Activated naive CD8-positive, alpha-beta T cell treated with anti-CD3 and anti-CD28 coated beads, Interleukin-2, amount 50 U/mL, for 16 hours (primary cell): ENCODE data around the gene FAM149A.

ENCODE experiments used
- DNase-seq: peaks from one replicate; pipeline ENCODE4 v3.0.0-alpha.2; 2020; ENCODE audit warnings: low read depth, low spot score

FAM149A gene

DNA sequence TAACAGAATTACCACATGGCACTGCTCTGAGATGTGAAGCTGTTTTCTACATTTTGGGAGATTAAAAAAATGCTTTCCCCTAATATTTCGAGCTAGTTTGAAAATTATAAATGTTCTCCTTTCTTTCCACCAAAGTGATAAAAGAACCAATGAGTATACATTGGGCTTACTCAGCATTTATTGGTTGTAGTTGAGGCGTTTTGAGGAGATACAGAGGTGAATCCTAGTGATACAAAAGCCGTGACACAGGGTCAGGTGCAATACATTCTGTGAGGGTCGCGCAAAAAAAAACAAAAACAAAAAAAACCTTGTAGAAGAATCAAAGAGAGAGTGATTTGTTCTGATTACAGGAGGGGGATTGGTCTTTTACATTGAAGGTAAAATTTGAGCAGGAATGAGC is 54.5 kb downstream of the FAM149A start:
- DNase-seq: no peak

DNA sequence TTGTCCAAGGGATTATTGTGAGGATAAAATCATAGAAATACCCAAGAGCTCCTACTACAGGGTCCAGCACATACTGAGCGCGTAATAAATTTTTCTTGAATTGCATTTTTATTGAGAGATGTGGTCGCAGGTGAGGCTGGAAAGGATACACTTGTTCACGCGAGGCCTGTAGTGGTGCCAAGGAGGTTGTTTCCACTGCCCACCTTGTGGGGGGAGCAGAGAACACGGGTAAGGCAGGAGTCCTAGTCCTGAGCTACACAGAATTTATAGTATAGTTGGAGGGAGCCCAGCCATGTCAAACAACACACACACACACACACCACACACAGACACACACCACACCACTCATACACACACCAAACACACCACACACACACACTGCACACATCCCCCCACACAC is 55.1 kb downstream of the FAM149A start:
- DNase-seq: no peak

DNA sequence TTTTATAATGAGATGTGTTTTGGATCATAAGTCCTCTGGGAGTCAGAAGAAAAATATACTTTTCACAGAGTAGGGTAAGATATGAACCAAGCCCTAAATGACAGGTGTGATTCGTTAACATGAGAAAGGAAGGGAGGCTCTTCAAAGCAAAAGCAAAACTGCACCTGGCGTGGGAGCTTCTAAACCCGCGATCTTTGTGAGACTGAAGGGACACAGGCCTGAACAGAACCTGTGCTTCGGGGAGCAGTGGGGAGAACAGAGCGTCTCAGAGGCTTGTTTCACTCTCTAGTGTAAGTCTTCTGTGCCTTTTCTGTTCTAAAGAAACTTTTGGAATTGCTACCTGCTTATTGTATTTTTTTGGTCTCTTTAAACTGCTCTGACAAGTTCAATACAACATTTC is 56.6 kb downstream of the FAM149A start:
- DNase-seq: no peak

DNA sequence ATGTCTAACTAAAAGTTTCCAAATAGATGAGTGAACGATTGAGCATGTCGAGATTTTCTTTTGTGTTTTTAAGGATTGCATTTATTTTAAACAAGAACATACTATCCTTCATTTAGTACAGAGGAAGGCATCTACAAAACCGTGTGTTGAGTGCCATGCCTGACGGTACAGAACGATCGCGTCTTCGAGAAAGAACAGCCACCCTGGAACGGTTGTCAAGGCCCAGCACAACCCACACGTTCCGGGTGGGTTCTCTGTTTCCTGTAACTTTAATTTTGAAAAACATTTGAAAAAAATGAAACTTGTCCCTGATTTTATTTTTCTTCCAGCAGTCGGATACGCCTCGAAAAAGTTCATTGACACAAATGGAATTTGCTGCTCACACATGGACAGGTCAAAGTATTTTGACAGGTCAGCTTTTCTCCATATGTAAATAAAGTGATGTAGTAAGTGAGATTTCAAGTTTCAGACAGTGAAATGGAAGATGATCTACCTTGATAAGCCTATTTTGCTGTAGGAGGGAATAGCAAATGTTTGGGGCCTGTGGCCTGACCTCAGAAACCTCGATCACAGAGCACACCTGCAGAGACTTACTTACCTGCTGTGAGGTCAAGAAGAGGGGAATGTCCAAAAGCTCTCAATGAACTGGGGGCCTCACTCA is 62.5 kb downstream of the FAM149A start:
- DNase-seq: no peak

DNA sequence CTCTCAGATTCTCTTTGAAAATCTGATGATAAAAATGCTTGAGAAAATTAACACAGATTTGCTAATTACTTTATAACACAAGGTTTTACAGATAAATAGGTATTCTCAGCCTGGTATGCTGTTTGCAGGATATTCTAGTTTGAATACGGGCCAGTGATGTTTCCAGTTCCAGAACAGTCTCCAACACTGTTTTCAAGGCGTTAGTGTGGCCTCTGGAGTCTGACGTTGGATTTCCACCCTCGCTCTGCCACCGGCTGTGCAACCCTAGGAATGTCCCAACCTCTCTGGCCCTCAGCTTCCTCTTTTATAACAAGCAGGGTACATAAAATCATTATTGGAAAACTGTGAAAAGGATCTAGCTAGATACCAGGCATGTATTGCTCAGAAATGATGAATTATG is 63.1 kb downstream of the FAM149A start:
- DNase-seq: no peak

DNA sequence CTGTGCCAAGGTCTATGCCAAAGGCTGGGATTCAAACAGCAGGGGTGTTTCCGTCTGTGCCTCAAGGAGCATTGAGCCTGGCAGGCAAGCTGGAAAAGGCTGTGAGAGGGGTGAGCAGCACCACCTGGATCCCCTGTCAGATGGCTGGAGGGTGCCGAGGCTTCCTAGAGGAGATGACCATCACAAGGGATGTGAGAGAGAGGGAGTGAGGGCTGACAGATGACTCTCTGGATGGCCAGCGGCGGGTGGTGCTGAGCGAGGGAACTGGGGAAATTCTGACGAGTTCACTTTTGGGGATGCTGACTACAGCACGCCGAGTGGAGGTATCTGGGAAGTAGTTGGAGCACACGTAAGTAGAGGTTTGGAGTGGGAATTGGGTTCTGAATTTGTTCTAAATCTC is 64.2 kb downstream of the FAM149A start:
- no peak for DNase-seq

DNA sequence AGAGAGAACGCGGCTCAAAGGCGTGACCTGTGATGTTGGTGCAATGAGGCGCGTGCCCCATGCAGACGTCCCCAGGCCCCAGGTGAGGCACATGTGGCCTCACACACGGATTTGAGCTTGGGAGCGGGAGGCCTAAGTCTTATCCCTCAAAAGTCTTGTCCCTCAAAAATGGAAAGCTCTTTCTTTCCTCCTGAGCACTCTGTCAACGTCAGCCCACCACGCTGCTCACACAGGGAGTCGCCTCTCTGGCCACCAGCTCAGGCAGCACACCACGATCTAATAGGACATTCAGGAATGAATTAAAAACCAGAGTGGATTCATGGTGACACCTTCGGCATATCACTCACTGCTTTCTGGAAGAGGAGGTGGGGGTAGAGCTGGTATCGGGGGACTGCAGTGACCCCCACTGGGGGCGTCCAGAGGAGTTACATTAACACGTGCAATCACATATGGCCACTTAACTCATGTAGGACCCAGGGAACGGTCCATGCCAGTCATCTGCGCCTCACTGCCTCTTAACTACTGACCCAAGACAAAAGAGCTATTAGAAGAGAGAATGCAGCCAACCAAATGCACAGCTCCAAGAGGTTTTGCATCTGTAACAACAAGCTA is 64.9 kb downstream of the FAM149A start:
- no peak for DNase-seq

DNA sequence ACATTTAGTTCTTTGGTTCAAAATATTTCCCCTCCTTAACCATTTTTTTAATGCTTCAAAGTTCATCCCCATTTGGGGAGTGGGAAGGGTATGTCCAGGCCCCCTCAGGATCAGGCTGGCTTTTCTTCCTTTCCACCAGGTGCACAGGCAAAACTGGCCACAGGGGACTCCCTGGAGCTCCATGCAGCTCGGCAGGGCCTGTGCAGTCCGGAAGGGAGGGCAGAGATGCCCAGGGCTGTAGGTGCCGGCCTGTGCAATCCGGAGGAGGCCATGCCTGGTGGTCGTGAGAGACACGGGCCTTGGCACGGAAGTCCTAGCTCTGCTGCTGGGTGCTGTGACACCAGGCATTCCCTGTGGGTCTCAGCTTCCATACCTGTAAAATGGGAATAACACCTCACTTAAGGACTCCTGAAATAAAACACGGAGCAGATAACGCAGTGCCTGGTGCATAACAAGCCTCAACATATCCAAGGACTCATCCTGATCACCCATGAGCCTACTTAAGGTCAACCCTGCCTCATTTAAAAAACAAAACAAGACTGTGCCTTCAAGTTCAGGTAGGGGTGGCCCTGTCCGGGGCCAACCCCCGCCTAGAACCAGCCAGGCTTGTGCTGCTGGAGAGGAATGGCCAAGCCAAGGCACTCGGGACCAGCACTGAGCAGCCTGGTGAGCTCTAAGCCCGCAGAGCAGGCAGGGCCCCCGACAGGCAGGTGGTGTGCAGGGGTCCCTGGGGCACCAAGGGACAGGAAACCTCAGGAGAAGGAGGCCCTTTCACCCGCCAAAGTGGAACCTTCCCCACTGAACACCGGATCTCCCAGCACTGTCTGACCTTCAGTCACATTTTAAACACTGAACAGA is 65.7 kb downstream of the FAM149A start:
- DNase-seq: no peak

DNA sequence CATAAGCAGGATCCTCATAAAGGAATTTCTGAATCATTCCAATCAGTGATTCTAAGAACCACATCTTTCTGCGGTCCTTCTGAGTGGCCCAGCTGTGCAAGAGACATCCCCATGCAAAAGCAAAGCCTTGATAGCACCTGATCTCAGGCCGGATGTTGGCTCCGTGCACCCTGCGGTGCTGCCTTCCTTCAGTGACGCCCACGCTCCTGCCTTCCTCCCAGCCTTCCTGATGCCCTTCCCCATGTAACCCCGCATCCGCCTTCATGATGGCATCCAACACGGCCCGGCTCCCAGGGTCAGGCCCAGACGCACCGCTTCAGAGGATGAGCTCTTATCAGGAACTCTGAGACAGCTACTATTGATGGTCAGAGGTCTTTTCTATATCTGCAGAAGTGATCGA is 66.5 kb downstream of the FAM149A start:
- DNase-seq: no peak

DNA sequence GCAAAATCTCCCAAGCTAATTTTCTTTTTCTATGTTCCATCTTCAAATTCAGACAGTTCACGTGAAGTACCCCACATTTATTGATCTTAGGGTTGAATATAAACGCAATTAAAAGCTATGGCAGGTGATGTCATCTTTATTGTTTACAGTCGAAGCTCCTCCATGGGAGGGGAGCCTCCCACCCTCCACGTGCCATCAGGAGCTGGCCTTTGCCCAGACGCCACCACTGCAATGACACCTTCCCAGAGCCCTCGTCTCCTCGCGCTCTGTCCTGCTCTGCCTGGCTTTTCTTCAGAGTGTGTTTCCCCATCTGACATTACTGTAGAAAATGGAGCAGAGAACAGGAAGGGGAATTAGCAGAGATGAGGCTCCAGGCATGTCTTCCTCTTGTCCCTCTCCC is 68.0 kb downstream of the FAM149A start:
- no peak for DNase-seq

DNA sequence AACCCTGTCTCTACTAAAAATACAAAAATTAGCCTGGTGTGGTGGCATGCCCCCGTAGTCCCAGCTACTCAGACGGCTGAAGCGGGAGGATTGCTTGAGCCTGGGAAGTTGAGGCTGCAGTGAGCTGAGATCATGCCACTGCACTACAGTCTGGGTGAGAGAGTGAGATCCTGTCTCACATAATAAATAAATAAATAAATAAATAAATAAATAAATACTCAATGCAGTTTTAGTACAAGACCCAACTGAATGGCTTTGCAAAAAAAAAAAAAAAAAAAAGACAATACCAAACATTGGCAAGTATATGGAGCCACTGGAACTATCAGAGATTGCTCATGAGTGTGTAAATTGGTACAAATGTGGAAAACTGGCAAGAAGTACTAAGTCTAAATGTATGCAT is 83.6 kb downstream of the FAM149A start:
- DNase-seq: no peak

DNA sequence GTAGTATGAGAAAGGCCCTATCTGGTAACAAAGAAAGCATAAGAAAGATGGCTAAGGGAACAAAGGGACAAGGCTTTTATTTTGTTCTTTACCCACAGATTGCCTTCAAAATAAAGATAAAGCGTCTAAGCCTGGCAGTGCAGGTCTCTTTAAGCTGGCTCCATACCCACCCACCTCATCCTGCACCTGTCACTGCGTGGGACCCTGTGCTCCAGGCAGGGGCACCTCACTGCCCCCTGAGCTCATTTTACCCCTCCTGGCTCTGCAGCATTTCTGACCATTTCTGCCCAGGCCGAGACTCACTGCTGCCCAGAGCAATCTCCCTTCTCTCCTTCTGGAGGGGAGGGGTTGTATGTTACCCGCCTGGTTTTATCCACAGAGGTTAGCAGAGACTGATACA is 85.2 kb downstream of the FAM149A start:
- no peak for DNase-seq

DNA sequence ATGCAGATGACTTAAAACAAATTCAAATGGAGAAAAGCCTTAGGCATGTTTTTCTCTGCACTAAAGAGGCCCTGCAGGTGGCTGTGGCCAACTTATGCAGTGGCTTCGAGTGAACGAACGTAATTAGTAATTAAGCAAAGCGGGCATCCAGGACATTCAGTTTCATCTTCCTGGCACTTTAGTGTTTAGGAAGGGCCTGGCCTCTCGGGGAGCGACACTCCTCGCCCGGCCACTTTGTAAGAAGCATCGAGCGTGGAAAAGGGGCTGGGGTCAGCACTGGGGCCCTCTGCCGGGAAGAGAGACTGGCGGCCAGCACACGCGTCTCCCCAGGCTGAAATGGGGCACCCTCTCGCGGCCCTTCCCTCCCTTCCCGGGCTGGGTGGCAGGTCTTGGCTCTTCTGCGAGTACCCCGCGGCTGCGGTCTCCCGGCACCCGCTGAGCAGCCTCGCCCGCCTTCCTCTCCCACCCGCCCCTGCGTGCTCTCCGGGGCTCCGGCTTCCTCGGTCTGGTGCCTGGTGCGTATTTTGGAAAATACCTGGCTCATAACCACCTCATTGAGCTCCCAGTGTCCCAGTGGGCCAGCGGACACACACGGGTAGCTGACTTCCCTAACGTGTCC is 86.2 kb downstream of the FAM149A start:
- no peak for DNase-seq

DNA sequence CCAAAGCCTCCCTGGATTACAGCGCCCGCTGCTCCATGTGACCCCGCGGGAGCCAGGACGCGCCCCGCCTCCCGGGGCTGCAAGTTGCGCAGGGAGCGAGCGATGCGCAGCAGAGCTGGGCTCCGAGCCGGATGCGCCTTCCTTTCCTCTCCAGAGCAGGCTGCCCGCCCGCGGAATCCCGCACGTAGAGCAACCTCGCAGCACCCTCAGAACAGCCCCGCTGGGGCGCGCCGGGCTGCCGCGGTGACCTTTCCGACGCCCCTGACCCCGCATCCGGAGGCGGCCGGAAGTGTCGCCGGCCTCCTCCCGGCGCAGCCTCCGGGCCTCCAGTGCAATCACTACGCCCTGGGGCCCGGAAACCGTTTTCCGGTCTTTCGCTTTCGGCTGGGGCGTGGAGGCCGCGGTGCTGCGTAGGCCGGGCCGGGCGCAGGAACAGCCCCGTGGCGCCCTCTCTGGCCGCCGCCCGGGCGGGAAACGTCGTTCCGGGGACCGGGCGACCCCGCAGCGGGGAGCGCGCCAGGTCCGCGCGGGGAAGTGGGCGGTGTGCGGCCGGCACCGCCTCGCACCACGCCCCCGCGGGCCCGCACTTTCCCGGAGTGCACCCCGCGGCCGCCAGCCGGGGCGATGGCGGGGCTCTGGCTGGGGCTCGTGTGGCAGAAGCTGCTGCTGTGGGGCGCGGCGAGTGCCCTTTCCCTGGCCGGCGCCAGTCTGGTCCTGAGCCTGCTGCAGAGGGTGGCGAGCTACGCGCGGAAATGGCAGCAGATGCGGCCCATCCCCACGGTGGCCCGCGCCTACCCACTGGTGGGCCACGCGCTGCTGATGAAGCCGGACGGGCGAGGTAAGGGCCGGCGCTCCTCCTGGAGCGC is 86.9 kb downstream of the FAM149A start, which contains the start of gene CYP4V2:
CYP4V2 (plus strand) TSS at position 368 of the 866 bp plus-strand sequence; CDS start at position 625, 257 bp downstream.
- DNase-seq: peak; percentile 79

DNA sequence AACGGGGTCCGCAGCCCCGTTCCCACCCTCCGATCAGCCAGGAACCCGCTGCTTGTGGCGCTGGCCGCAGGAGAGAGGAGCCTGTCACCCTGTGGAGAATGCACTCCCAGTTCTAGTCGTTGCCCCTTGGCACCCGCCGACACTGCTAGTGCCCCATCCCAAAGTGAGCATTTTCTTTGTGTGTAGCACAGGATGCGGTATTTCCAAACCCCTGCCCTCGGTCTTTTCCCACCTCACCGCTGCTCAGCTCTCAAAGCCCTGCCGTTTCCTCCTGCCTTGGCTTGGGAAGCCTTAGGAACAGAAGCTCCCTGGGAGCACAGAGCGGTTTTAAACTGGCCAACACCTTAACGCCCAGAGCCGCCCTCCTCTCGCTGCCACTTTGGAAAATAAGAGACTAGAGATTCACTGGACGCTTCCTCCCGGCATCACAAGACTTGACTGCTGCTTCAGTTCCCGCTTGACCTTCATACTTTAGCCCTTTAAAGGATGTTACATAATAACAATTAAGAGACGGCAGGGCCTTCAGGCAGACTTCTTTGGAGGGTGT is 87.6 kb downstream of the FAM149A start:
- no peak for DNase-seq

DNA sequence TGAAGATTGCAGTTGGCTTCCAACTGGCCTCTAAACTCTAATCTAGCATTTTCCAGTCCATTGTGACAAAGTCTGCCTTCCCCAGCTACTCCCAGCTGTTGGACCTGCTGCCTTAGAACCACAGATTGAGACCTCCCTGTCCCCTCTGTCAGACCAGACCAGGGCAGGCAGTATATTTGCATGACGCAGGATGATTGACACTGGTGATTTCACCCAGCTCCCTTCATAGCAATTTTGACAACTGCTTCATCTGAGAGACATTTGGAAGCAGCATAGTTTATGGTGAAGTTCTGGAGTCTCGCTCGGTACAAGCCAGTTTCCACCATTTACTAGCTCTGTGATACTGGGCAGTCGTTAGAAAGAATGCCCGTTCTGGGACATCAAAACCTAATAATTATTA is 89.3 kb downstream of the FAM149A start:
- no peak for DNase-seq

DNA sequence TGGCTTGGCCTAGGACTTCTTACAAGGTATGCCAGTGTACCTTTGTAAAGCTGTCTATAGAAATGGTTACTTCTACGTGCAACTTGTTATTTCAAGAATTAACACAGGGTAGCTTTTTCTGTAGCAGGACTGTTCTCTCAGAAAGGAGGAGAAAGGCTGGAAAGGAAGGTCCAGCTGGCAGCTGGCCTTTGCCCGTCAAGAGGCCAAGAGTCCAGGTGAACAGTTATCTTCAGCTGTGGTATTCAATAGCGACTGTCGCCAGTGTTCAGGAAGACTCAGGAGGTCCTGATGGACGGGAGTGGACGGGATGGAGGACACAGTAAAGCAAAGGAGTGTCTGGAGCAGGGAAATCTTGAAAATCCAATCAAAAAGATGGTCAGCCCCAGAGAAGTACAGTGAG is 91.6 kb downstream of the FAM149A start:
- no peak for DNase-seq

DNA sequence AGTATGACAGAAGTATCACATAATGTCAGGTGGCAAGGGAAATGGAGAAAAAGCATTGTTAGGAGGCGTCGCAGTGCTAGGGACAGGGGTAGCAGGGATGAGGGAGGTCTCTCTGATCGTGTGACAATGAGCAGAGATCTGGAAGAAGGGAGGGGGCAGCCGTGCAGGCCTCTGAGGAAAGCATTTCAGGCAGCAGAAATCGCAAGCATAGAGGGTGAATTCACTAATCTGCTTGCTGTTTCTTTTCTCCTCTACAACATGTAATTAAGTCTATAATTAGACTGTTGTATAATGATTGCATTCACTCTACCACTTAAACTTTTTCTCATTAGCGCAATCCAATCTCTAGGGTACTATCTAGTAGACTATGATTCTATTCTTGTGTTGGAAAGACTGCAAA is 96.0 kb downstream of the FAM149A start:
- no peak for DNase-seq

DNA sequence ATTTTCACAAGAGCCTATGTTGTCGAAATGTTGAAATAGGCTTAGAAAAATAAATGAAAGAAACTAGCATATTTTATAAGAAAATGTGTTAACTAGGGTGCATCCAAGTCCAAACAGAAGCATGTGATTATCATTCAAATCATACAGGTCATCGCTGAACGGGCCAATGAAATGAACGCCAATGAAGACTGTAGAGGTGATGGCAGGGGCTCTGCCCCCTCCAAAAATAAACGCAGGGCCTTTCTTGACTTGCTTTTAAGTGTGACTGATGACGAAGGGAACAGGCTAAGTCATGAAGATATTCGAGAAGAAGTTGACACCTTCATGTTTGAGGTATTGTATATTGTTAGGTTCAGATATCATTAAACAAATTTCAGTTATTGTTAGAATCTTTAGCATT is 96.5 kb downstream of the FAM149A start:
- no peak for DNase-seq

DNA sequence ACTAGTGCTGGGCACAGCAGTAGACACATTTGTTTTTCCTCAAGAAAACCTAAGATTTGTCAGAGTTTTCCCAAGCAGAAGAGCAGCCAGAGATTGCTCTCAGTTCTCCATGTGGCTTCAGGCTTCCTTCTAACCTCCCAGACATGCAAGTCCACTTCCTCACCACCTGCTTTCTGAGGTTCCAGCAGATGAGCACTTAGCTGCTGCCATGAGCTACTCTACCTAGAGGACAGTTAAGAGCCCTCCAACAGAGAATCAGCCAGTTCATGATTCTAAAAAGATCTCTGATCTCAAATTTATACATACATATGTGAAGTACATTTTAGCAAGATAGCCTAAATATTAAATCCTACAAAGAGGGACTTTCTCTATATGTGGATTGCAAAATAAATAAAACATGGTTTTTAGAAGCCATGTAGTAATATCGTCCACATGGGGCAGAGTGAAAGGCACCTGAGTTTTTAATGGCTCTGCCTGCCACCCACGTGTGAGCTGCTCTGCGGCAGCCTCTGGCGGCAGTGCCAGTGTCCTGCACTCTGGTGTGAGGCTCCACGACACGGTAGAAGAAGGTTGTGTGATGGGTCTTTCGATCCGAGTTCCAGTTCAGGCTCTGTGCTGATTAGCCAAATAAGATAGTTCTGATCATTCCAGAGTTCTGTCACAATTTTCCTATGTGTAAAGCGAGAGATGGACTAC is 97.2 kb downstream of the FAM149A start:
- peak; percentile 7 for DNase-seq
